Myocyte (in vitro differentiated cells): ENCODE results near the gene CA12. TPM values are rescaled to one million over a fixed set of nuclear protein-coding genes. Genes with fewer than 3 reads are reported as not detected.
"Not testable (repeated sequence)": the region's sequence is repeated elsewhere in the genome, so short reads cannot be mapped to it uniquely, and the experiment has no call there.

Experiments used
- DNase-seq: peaks from one replicate; pipeline ENCODE4 v3.0.0-alpha.2; 2012; ENCODE audit warnings: low read depth
- total RNA-seq: library from RNA; depleted of rRNA; stranded (reverse); fragments of >200 nt; gene quantifications from 2 replicates; pipeline ENCODE4 v1.2.3, GENCODE V29; 2014

The CA12 gene
- total RNA-seq, 1 donor from 2014 or later, result 0.62 TPM

- DNase-seq, result no peak
Observed at GRCh38 chr15:63360170-63360569, 21.5 kb downstream of the CA12 start.

GRCh38 chr15:63358241-63359029, 23.2 kb downstream of the CA12 start:
- DNase-seq, result no peak

GRCh38 chr15:63357731-63358130, 23.9 kb downstream of the CA12 start:
- DNase-seq, result no peak

GRCh38 chr15:63357061-63357460, 24.6 kb downstream of the CA12 start:
- DNase-seq, result no peak

GRCh38 chr15:63354821-63355650, 26.6 kb downstream of the CA12 start:
- no peak for DNase-seq

GRCh38 chr15:63353887-63354286, 27.8 kb downstream of the CA12 start:
- DNase-seq, result no peak

- DNase-seq, result no peak
Observed at GRCh38 chr15:63353261-63353660, 28.4 kb downstream of the CA12 start.

GRCh38 chr15:63352808-63353207, 28.8 kb downstream of the CA12 start:
- no peak for DNase-seq

GRCh38 chr15:63351170-63351569, 30.5 kb downstream of the CA12 start:
- no peak for DNase-seq

GRCh38 chr15:63350178-63350621, 31.4 kb downstream of the CA12 start:
- no peak for DNase-seq

- no peak for DNase-seq
Observed at GRCh38 chr15:63349621-63350020, 32.0 kb downstream of the CA12 start.

GRCh38 chr15:63349156-63349555, 32.5 kb downstream of the CA12 start:
- DNase-seq, result no peak

GRCh38 chr15:63348392-63348791, 33.3 kb downstream of the CA12 start:
- peak; percentile 65 for DNase-seq

GRCh38 chr15:63347074-63347857, 34.4 kb downstream of the CA12 start:
- DNase-seq, result no peak

GRCh38 chr15:63345391-63345752, 36.3 kb downstream of the CA12 start:
- no peak for DNase-seq

GRCh38 chr15:63344731-63345390, 36.8 kb downstream of the CA12 start:
- DNase-seq, result no peak

- DNase-seq, result not testable (repeated sequence)
Observed at GRCh38 chr15:63342996-63343562, 38.6 kb downstream of the CA12 start.

GRCh38 chr15:63341898-63342297, 39.7 kb downstream of the CA12 start:
- DNase-seq, result no peak

- no peak for DNase-seq
Observed at GRCh38 chr15:63340878-63341277, 40.8 kb downstream of the CA12 start.

- no peak for DNase-seq
Observed at GRCh38 chr15:63340353-63340752, 41.3 kb downstream of the CA12 start.

GRCh38 chr15:63339836-63340235, 41.8 kb downstream of the CA12 start:
- no peak for DNase-seq
